GM12878 (cell line): ENCODE measurements around the gene IMP3.

Source experiments
- SPI1 ChIP-seq: IDR thresholded peaks from 2 replicates; pipeline ENCODE4 v1.6.1; 2011; ENCODE audit warnings: low read depth, mild to moderate bottlenecking, low read length, moderate library complexity, borderline replicate concordance; ENCODE audit not compliant: insufficient read depth
- TF ChIP-seq, protein P1 (sequence below), 3 experiments: IDR thresholded peaks in 2 of 3; conservative IDR thresholded peaks in 1 of 3; 2 replicates each; pipeline ENCODE4 v1.5.1; 2011; ENCODE audit warnings: low read depth in 3 of 3, low read length in 3 of 3, mild to moderate bottlenecking in 3 of 3, control low read depth in 2 of 3, moderate library complexity in 2 of 3, inconsistent platforms in 1 of 3, mixed read lengths in 1 of 3; ENCODE audit not compliant: control insufficient read depth in 2 of 3, insufficient read depth in 1 of 3; ENCODE audit errors: extremely low read depth in 1 of 3

DNA sequence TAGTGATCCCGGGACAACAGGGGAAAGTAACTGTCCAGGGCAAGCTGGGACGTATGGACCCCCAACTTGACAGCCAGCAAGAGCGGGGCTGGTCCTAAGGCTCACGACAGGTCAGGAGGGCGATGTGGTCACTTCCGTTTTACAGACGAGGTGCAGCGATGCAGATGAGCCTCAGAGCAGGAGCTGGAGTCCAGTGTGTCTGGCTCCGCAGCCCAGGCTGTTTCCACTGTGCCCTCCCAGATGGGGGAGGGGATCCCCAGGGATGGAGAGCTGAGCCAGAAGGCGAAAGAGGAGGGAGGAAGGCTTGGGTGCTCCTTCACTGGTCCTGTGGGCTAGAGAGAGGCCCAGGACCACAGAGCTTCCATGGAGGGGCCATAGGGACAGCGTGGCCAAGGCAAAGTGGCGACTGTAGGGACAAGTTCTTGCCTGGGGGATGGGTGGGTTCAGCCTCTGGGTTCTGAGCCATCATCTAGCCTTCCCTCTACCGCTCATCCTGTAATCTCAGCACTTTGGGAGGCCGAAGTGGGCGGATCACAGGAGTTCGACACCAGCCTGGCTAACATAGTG lies 13.4 kb upstream of the IMP3 start:
- no peak for TF ChIP-seq SPI1
- TF ChIP-seq, protein P1, sequence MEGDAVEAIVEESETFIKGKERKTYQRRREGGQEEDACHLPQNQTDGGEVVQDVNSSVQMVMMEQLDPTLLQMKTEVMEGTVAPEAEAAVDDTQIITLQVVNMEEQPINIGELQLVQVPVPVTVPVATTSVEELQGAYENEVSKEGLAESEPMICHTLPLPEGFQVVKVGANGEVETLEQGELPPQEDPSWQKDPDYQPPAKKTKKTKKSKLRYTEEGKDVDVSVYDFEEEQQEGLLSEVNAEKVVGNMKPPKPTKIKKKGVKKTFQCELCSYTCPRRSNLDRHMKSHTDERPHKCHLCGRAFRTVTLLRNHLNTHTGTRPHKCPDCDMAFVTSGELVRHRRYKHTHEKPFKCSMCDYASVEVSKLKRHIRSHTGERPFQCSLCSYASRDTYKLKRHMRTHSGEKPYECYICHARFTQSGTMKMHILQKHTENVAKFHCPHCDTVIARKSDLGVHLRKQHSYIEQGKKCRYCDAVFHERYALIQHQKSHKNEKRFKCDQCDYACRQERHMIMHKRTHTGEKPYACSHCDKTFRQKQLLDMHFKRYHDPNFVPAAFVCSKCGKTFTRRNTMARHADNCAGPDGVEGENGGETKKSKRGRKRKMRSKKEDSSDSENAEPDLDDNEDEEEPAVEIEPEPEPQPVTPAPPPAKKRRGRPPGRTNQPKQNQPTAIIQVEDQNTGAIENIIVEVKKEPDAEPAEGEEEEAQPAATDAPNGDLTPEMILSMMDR (IDR thresholded peaks at IDR 0.05 in 2 of 3, conservative IDR thresholded peaks at IDR 0.05 in 1 of 3; ENCODE audit: control insufficient read depth in 2 of 3, extremely low read depth in 1 of 3, insufficient read depth in 1 of 3, low read depth in 3 of 3, low read length in 3 of 3) = no peak
